Activated CD4-positive, alpha-beta memory T cell treated with anti-CD3 and anti-CD28 coated beads, Interleukin-2, amount 10 ng/mL, durations not matched to agents 7 days and 5 days (primary cell): ENCODE data around the gene CFL1. TPM values are rescaled to one million over a fixed set of nuclear protein-coding genes. Genes with fewer than 3 reads are reported as not detected.
"Not testable (repeated sequence)": the region's sequence is repeated elsewhere in the genome, so short reads cannot be mapped to it uniquely, and the experiment has no call there.

Experiments
- CTCF ChIA-PET: fragments of 350-600 bp; sonication (Branson Sonifier 250); formaldehyde crosslinking; loops from one replicate; lab custom pipeline; 2021; ENCODE audit warnings: antibody characterized with exemption, inconsistent platforms; lab: Charles Lee
- POLR2A ChIA-PET: fragments of 350-600 bp; sonication (Branson Sonifier 250); formaldehyde crosslinking; loops from one replicate; lab custom pipeline; 2021; ENCODE audit warnings: antibody characterized with exemption; lab: Charles Lee
- DNase-seq: peaks from one replicate; pipeline ENCODE4 v3.0.0-alpha.2; 2020
- H3K27ac Mint-ChIP-seq: one replicate; pipeline ENCODE4 v1.8.0; 2021; ENCODE audit warnings: mild to moderate bottlenecking, mixed read lengths
- H3K27me3 Mint-ChIP-seq: one replicate; pipeline ENCODE4 v1.8.0; 2021; ENCODE audit warnings: mixed read lengths
- H3K36me3 Mint-ChIP-seq: one replicate; pipeline ENCODE4 v1.8.0; 2021; ENCODE audit warnings: low read depth, mixed read lengths
- H3K4me1 Mint-ChIP-seq: one replicate; pipeline ENCODE4 v1.8.0; 2021; ENCODE audit warnings: mixed read lengths
- H3K4me3 Mint-ChIP-seq: one replicate; pipeline ENCODE4 v1.8.0; 2021; ENCODE audit warnings: mild to moderate bottlenecking, mixed read lengths
- H3K9me3 Mint-ChIP-seq: one replicate; pipeline ENCODE4 v1.8.0; 2021; ENCODE audit warnings: mixed read lengths
- total RNA-seq, 2 experiments: library from RNA; stranded (reverse); gene quantifications; one replicate each; pipeline ENCODE4 v1.2.3, GENCODE V29; 2021

Gene CFL1
- total RNA-seq, 2 experiments from 2014 or later, result 1,733 to 1,734 TPM

DNA sequence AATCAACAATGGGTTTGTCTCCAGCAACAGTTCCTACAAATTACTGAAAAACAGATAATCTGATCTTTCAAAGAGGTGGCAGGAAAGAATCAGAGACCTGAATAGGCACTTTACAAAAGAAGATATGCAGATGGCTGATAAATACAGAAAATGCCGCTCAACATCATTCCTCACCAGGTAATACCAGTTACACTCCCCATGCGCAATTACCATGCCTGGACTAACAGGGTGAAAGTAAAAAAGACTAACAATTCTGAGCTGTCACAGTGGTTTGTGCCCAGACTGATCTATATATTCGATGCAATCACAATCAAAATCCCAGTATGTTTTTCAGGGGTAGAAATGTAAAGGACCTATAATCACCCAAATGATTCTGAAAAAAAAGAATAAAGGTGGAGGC, 14.2 kb downstream of the CFL1 start:
- ChIA-PET POLR2A (interaction anchor here (0.5 to 2.9 kb wide), 3 partner anchors 8 to 1981 kb away, joined by 3 to 13 read pairs (median 4); no protein-coding TSS in a partner anchor), CTCF (interaction anchor here (0.7 to 0.8 kb wide), 2 partner anchors 16 to 43 kb away, joined by 3 to 6 read pairs; no protein-coding TSS in a partner anchor)
- no peaks in the 10 kb centered on the region for H3K36me3 Mint-ChIP-seq
- H3K27ac Mint-ChIP-seq, result no peak overlapping the region
- H3K4me3 Mint-ChIP-seq, result no peak overlapping the region
- no peaks in the 10 kb centered on the region for H3K27me3 Mint-ChIP-seq
- H3K4me1 Mint-ChIP-seq, result no peaks in the 10 kb centered on the region
- no peak for DNase-seq
- no peaks in the 10 kb centered on the region for H3K9me3 Mint-ChIP-seq

DNA sequence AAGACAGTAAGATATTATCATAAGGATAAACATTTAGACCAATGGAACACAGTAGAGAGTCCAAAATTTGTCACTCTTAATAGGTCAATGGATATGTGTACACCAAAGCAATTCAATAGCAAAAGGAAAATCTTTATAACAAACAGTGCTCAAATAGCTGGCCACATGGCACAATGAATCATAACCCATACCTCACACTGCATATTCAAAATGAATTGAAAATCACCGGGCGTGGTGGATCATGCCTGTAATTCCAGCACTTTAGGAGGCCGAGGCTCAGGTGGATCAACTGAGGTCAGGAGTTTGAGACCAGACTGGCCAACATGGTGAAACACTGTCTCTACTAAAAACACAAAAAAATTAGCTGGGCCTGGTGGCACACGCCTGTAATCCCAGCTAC, 15.8 kb downstream of the CFL1 start:
- no peak overlapping the region for H3K27ac Mint-ChIP-seq
- ChIA-PET POLR2A (interaction anchor here (2.9 kb wide), 1 partner anchor 10 kb away, joined by 13 read pairs; no protein-coding TSS in a partner anchor), CTCF (no interaction called here)
- no peaks in the 10 kb centered on the region for H3K27me3 Mint-ChIP-seq
- no peak overlapping the region for H3K4me3 Mint-ChIP-seq
- H3K9me3 Mint-ChIP-seq, result no peaks in the 10 kb centered on the region
- no peaks in the 10 kb centered on the region for H3K36me3 Mint-ChIP-seq
- no peaks in the 10 kb centered on the region for H3K4me1 Mint-ChIP-seq
- DNase-seq, result no peak

DNA sequence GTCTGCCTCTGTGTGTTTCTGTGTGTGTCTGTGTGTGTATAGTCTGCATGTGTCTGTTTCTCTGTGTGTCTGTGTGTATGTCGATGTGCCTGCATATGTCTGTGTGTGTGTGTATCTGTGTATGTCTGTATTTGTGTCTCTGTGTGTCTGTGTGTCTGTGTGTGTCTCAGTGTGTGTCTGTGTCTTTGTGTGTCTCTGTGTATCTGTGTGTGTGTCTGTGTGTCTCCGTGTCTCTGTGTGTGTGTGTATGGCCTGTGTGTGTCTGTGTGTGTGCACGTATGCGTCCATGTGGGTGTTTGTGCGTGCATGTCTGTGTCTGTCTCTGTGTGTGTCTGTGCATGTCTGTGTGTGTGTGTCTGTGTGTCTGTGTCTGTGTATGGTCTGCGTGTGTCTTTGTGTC, 23.8 kb downstream of the CFL1 start:
- Mint-ChIP-seq H3K4me3 (no peak overlapping the region), H3K27ac (no peak overlapping the region), H3K4me1 (peaks cover 12% of the 10 kb centered on the region), H3K36me3 (peaks cover 6% of the 10 kb centered on the region), H3K27me3 (peaks cover 26% of the 10 kb centered on the region), H3K9me3 (no peaks in the 10 kb centered on the region)
- ChIA-PET CTCF (interaction anchor here (1.3 to 3.7 kb wide), 3 partner anchors 54 to 122 kb away, joined by 8 to 18 read pairs (median 14); partner anchors contain the start of genes AP5B1, FIBP and KAT5), POLR2A (interaction anchor here (0.7 to 3.8 kb wide), 8 partner anchors 17 to 168 kb away, joined by 3 to 28 read pairs (median 4); partner anchors contain the start of genes BANF1, CCDC85B, CFL1 and MUS81)
- no peak for DNase-seq

DNA sequence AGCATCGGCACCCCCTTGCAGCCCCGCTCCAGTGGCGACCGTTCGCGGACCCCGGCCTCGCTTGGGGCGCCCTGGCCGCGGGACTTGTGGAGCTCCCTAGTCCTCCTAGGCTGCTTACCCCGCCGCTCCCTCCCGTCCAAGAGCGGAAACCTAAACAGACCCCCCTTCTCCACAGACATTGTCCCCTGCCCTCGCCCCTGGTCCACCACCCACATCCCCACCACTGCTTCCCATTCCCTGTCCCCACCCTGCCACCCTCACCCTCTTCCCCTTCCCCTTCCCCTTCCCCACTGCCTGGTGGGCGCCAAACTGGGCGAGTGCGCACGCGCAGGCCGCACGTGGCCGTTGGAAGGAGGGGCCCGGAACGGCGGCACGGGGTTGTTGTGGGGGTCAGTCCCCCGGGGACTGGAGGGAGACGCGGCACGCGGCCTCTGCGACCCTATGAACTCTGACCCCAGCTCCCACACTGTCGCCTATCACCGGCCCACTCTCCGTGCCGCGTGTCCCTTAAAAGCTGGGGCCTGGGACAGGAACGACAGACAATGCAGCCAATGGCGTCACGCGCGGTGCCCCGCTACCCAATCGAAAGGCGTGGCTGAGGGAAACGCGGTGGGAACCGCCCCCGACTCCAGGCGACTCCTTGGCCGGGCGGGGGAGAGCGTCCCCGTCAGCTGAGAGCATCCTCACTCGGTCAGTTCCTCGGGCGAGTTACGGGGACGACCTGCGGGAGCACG, 24.5 kb downstream of the CFL1 start, which contains the start of gene SNX32:
Gene SNX32, plus strand, starts transcription at position 667 of the 734 bp plus-strand sequence. CDS start 103 bp downstream, outside the sequence.
- CTCF ChIA-PET, result interaction anchor here (1.3 to 3.7 kb wide), 7 partner anchors 15 to 121 kb away, joined by 3 to 18 read pairs (median 8); partner anchors contain the start of genes AP5B1, FIBP, KAT5 and MUS81
- Mint-ChIP-seq H3K4me1 (peaks cover 19% of the 10 kb centered on the region), H3K27ac (peak within 1 kb of the TSS; percentile 29), H3K4me3 (no peak within 1 kb of the TSS), H3K27me3 (peaks cover 26% of the 10 kb centered on the region), H3K36me3 (peaks cover 6% of the 10 kb centered on the region), H3K9me3 (no peaks in the 10 kb centered on the region)
- POLR2A ChIA-PET, result interaction anchor here (0.7 to 3.8 kb wide), 14 partner anchors 12 to 169 kb away, joined by 3 to 28 read pairs (median 3); partner anchors contain the start of genes BANF1, CCDC85B, CFL1 and MUS81
- peak; percentile 96 for DNase-seq

DNA sequence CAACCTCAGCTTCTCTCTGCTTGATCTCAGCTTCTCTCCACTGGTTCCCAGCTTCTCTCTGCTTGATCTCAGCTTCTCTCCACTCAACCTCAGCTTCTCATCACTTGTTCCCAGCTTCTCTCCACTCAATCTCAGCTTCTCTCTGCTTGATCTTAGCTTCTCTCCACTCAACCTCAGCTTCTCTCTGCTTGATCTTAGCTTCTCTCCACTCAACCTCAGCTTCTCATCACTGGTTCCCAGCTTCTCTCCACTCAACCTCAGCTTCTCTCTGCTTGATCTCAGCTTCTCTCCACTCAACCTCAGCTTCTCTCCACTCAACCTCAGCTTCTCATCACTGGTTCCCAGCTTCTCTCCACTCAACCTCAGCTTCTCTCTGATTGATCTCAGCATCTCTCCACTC, 25.7 kb downstream of the CFL1 start:
- DNase-seq, H3K9me3 Mint-ChIP-seq, H3K27ac Mint-ChIP-seq, H3K4me3 Mint-ChIP-seq, H3K36me3 Mint-ChIP-seq: not testable (repeated sequence)
- Mint-ChIP-seq H3K4me1 (peaks cover 29% of the 10 kb centered on the region), H3K27me3 (peaks cover 26% of the 10 kb centered on the region)
- ChIA-PET CTCF (interaction anchor here (0.6 to 3.7 kb wide), 5 partner anchors 14 to 120 kb away, joined by 3 to 18 read pairs (median 8); partner anchors contain the start of genes AP5B1 and KAT5), POLR2A (interaction anchor here (0.7 to 3.8 kb wide), 8 partner anchors 11 to 150 kb away, joined by 3 to 28 read pairs (median 4); partner anchors contain the start of genes CFL1, MUS81 and RNASEH2C)

DNA sequence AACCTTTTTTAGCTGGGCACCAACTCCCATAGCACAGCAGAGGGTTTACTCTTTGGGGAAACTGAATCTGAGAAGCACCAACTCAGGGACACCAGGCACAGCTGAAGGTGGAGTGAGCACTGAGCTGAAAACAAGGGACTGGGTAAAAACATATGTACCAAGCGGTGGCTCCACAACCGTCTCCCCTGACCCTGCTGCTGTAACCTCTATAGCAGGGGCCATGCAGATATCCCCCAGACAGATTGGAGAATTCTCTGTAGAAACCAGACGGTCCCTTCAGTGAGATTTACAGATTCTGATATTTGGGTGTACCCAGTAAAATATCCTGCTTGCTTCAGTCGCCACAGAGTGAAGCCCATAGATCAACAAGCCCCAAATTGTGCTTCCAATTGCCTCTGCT, 28.5 kb downstream of the CFL1 start:
- peaks cover 6% of the 10 kb centered on the region for H3K36me3 Mint-ChIP-seq
- POLR2A ChIA-PET, result interaction anchor here (2.0 kb wide), 1 partner anchor 117 kb away, joined by 5 read pairs; the partner anchor contains the start of gene KAT5
- DNase-seq, result no peak
- CTCF ChIA-PET, result interaction anchor here (0.7 to 1.4 kb wide), 3 partner anchors 22 to 212 kb away, joined by 3 to 5 read pairs (median 4); no protein-coding TSS in a partner anchor
- H3K27ac Mint-ChIP-seq, result no peak overlapping the region
- H3K4me1 Mint-ChIP-seq, result peaks cover 31% of the 10 kb centered on the region
- peaks cover 26% of the 10 kb centered on the region for H3K27me3 Mint-ChIP-seq
- no peaks in the 10 kb centered on the region for H3K9me3 Mint-ChIP-seq
- no peak overlapping the region for H3K4me3 Mint-ChIP-seq

DNA sequence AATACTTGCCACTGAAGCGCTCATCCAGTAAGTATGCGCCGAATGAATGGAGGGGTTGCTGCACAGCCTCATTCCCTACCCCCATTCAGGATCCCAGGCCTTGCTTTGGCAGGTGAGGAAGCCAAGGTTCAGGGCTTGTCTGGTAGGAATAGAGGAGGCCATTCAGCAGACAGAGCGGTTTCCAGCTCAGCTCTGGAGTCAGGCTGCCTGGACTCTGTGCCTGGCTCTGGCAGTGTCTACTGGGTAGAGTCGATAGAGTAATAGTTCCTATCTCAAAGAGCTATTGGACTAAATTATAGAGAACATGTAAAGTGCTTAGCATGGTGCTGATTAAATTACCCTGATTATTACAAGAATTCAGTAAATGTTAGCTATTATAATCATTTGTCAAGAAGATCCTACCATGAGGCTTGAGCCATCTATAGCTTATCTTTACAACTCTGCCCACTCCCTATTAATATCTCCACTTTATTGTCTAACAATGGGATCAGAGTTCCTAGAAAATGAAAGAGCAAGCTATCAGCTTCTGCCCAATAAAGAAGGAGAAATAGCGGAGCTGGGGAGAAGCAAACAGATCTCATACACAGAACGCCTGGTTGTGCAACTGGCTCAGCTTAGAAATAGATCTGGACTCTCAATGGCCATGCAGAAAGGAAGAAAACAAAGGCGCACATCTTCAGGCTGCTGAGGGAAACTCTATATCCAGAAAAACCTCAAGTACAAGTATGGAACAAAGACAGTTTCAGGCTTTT, 30.8 kb downstream of the CFL1 start:
- H3K4me1 Mint-ChIP-seq, result peaks cover 25% of the 10 kb centered on the region
- no peak for DNase-seq
- H3K27me3 Mint-ChIP-seq, result peaks cover 17% of the 10 kb centered on the region
- no peak overlapping the region for H3K27ac Mint-ChIP-seq
- POLR2A ChIA-PET, result interaction anchor here (1.0 to 1.7 kb wide), 5 partner anchors 23 to 51 kb away, joined by 3 read pairs; partner anchors contain the start of gene CFL1
- no peak overlapping the region for H3K4me3 Mint-ChIP-seq
- H3K9me3 Mint-ChIP-seq, result no peaks in the 10 kb centered on the region
- no peaks in the 10 kb centered on the region for H3K36me3 Mint-ChIP-seq
- CTCF ChIA-PET, result interaction anchor here (0.5 to 2.8 kb wide), 5 partner anchors 9 to 219 kb away, joined by 3 to 17 read pairs (median 4); partner anchors contain the start of gene AP5B1

DNA sequence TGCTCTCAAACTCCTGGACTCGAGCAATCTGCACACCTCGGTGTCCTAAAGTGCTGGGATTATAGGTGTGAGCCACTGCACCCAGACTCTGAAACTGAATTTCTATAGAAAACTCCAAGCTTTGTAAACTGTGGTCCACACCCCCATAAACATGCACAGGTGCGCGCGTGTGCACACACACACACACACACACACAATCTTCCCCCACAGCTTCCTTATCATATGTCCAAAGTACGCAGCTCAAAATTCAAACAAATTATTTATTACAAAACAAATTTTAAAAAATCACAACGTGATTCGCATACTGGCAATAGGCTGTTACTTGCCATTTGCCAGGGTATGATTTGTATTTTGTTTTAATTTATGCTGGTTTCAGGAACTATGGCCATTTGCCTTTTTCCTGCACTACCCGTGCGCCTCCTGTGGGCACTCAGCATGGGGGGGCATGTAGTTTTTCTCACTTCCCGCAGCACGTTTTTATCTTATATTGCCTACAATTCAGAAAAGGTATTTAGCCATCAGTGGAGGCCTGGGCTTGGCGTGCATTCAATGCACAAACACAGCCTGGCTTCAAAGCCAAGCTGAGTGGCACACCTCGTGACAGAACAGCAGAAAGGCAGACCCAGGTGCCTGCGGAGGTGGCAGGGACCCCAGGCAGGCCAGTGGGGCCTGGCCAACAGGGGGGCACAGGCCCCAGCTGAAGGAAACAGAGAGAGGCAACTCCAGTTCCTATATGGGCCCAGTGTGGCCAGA, 35.0 kb downstream of the CFL1 start:
- no peaks in the 10 kb centered on the region for H3K27me3 Mint-ChIP-seq
- CTCF ChIA-PET, result interaction anchor here (0.6 to 9.4 kb wide), 3 partner anchors 37 to 111 kb away, joined by 3 to 126 read pairs (median 4); partner anchors contain the start of genes AP5B1 and KAT5
- DNase-seq, result no peak
- H3K27ac Mint-ChIP-seq, result no peak overlapping the region
- peaks cover 12% of the 10 kb centered on the region for H3K4me1 Mint-ChIP-seq
- POLR2A ChIA-PET, result no interaction called here
- no peak overlapping the region for H3K4me3 Mint-ChIP-seq
- no peaks in the 10 kb centered on the region for H3K9me3 Mint-ChIP-seq
- H3K36me3 Mint-ChIP-seq, result no peaks in the 10 kb centered on the region

DNA sequence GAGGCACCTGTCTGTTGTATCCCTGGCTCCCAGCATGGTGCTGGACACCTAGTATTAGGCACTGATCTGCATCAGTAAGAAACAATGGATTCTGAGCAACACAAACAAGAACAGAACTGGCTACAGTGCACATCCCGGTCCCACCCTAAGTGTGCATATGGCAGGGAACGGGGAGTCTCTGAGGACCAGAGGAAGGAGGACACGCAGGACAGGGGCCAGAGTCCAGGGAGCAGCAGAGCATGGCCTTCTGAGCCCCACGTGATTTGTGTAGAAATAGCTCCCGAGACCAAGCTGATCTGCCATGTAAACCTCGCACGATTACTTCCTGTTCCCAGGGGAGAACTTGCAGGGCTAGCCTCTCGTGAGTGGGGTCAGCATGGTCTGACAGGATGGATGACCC, 36.9 kb downstream of the CFL1 start:
- Mint-ChIP-seq H3K4me3 (no peak overlapping the region), H3K27ac (no peak overlapping the region), H3K4me1 (peaks cover 17% of the 10 kb centered on the region), H3K9me3 (no peaks in the 10 kb centered on the region), H3K36me3 (peaks cover 4% of the 10 kb centered on the region), H3K27me3 (peaks cover 5% of the 10 kb centered on the region)
- ChIA-PET CTCF (interaction anchor here (9.4 kb wide), 1 partner anchor 43 kb away, joined by 126 read pairs; the partner anchor contains the start of gene AP5B1), POLR2A (interaction anchor here (1.1 kb wide), 1 partner anchor 12 kb away, joined by 3 read pairs; no protein-coding TSS in a partner anchor)
- DNase-seq, result no peak

DNA sequence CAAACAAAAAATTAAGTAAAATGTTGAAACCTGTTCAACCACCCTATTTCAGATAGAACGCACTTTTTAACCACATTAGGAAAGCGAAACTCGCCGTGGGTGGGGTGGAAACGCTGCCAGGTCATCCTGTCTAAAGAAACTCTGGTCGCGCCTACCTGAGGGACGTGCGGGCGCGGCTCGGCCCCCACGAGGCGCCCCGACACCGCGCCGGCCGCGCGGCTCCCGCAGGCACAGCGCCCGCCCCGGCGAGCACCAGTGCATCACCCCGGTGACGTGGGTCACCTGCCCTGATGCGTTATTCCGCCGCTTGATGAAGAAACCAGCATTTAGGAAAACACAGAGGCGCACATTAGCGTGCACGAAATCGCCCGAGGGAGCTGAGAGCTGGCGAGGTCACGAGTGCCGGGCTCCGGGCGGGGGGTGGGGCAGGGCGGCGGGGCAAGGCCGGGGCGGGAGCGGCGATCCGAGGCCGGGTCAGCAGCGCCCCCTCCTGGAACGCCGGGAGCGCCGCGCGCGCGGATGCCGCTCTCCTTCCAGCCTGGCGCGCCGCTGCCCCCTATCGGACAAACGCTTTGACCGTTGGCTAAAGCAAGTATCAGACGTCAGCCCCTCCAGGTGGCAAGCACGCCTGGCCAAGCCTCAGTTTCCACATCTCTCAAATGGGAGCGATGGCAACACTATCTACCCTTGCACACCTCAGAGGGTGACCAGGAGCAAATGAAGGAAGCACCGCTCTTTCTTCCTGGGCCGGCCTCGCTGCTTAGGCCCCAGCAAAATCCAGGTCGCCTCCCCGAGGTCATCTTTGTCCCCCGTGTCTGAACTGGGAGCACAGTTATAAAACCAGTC, 39.9 kb downstream of the CFL1 start:
- ChIA-PET POLR2A (interaction anchor here (0.8 to 4.2 kb wide), 6 partner anchors 33 to 107 kb away, joined by 3 to 31 read pairs (median 4); partner anchors contain the start of gene AP5B1), CTCF (interaction anchor here (0.8 to 9.4 kb wide), 29 partner anchors 9 to 278 kb away, joined by 3 to 126 read pairs (median 4); partner anchors contain the start of genes AP5B1, CCDC85B, KAT5 and MUS81)
- H3K27me3 Mint-ChIP-seq, result peaks cover 17% of the 10 kb centered on the region
- peak overlapping the region; percentile 74 for H3K4me3 Mint-ChIP-seq
- peak; percentile 94 for DNase-seq
- peaks cover 4% of the 10 kb centered on the region for H3K36me3 Mint-ChIP-seq
- no peaks in the 10 kb centered on the region for H3K9me3 Mint-ChIP-seq
- peaks cover 17% of the 10 kb centered on the region for H3K4me1 Mint-ChIP-seq
- H3K27ac Mint-ChIP-seq, result peak overlapping the region; percentile 65
